ENCODE data around the gene DCDC1. TPM values are rescaled to one million over a fixed set of nuclear protein-coding genes. Genes with fewer than 3 reads are reported as not detected.

The DCDC1 gene
- total and polyA plus RNA-seq, 12 donors, result 0.07 to 1.5 (median 0.29) TPM; not detected in 1

DNA sequence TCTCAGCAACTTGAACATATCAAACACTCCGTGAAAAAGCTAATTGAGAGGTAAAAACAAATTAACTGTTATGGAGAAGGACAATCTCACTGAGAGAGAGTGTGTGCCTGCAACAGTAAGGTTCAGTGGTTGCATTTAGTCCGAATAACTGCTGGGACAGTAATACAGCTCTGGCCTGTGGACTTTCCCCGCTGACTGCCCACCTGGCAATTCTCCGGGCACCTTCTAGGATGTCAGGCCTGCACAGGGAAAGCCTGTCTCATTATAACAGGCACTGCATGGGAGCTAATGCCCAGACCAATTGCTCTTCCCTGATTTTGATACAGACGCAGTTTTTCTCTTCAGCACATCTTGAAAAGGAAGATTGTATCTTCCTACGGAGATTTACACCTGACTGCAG is 251.0 kb downstream of the DCDC1 start:
- DNase-seq, result no peak
- no peak for TF ChIP-seq CTCF (IDR thresholded peaks at IDR 0.05)
- no peak for TF ChIP-seq POLR2A (IDR thresholded peaks at IDR 0.05)
- Histone ChIP-seq H3K27ac (no peak overlapping the region), H3K4me1 (replicated peaks in 1 of 2) (no peaks in the 10 kb centered on the region), H3K4me3 (no peak overlapping the region), H3K27me3 (no peaks in the 10 kb centered on the region), H3K9me3 (replicated peaks in 1 of 3) (no peaks in the 10 kb centered on the region), H3K36me3 (replicated peaks in 1 of 2) (no peaks in the 10 kb centered on the region)
- intact Hi-C loops (cut with DNase I), result no loop called here
- 67 to 86% (median 76%) methylated on average over 4 to 6 of the region's 6 CpGs for WGBS, 4 donors

DNA sequence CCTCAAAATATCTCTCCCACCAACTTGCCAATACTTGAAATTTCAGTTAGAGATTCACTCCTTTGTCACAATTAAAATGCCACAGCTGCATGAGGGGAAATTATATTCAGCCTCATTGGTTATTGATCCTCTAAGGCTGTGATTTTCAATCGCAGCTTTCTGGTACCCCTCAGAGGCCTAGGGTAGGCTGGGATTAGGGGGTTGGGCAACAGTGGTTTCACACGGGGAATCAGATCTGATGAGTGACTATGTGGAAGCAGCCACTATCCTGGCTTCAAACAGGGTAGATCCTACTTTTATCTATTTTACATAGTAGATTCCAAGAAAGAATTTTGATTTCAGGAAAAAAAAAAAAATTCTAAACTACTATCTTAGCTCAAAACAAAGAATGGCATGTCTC is 252.5 kb downstream of the DCDC1 start:
- no peak for TF ChIP-seq CTCF (IDR thresholded peaks at IDR 0.05)
- no peak for TF ChIP-seq POLR2A (IDR thresholded peaks at IDR 0.05)
- Histone ChIP-seq H3K9me3 (replicated peaks in 1 of 3) (no peaks in the 10 kb centered on the region), H3K4me1 (replicated peaks in 1 of 2) (no peaks in the 10 kb centered on the region), H3K27ac (no peak overlapping the region), H3K36me3 (replicated peaks in 1 of 2) (no peaks in the 10 kb centered on the region), H3K27me3 (no peaks in the 10 kb centered on the region), H3K4me3 (no peak overlapping the region)
- 56 to 71% (median 60%) methylated on average over 2 of the region's 2 CpGs for WGBS, 4 donors
- no peak for DNase-seq
- intact Hi-C loops (cut with DNase I), result no loop called here

- Histone ChIP-seq H3K36me3 (replicated peaks in 1 of 2) (no peaks in the 10 kb centered on the region), H3K4me3 (no peak overlapping the region), H3K9me3 (replicated peaks in 1 of 3) (no peaks in the 10 kb centered on the region), H3K27me3 (no peaks in the 10 kb centered on the region), H3K27ac (no peak overlapping the region), H3K4me1 (replicated peaks in 1 of 2) (no peaks in the 10 kb centered on the region)
- TF ChIP-seq CTCF (IDR thresholded peaks at IDR 0.05) (no peak), POLR2A (IDR thresholded peaks at IDR 0.05) (no peak)
- 66 to 82% (median 78%) methylated on average over 2 of the region's 2 CpGs for WGBS, 4 donors
- intact Hi-C loops (cut with DNase I), result no loop called here
- no peak for DNase-seq
These were observed 255.1 kb downstream of the DCDC1 start for GRCh38 chr11:31114442-31114841.

DNA sequence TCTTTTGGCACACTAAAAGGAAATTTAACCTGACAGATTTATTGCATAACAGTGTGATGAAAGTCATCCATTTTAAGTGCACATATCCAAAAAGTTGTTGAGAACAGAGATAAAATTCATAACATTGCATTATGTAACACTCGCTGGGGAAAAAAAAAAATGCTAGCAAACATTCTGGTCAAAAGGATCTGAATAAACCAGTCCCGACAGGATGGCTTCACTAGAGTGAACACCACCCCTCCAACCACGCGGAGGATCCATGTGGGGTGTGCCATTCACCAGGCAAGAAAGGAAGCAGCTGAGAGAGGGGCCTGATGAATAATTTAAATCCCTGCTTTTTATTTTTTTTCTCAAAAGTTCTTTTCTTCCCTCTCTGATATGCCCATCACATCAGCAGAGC is 258.7 kb downstream of the DCDC1 start:
- intact Hi-C loops (cut with DNase I), result no loop called here
- TF ChIP-seq POLR2A (IDR thresholded peaks at IDR 0.05) (no peak), CTCF (IDR thresholded peaks at IDR 0.05) (no peak)
- no peaks in the 10 kb centered on the region for H3K4me1 ChIP-seq (replicated peaks in 1 of 2)
- no peaks in the 10 kb centered on the region for H3K27me3 ChIP-seq
- no peaks in the 10 kb centered on the region for H3K36me3 ChIP-seq (replicated peaks in 1 of 2)
- no peak overlapping the region for H3K4me3 ChIP-seq
- H3K27ac ChIP-seq, result no peak overlapping the region
- 45 to 54% (median 52%) methylated on average over 4 of the region's 4 CpGs for WGBS, 4 donors
- no peak for DNase-seq
- no peaks in the 10 kb centered on the region for H3K9me3 ChIP-seq (replicated peaks in 1 of 3)

Measured in adrenal gland (tissue), 12 donors.